Thoracic aorta (tissue), 2 donors: ENCODE results near the gene PUSL1. TPM values are rescaled to one million over a fixed set of nuclear protein-coding genes. Genes with fewer than 3 reads are reported as not detected.

Experiments
- ATAC-seq: fragments of 150-250 bp; one replicate; pipeline ENCODE4 v1.8.0; 2017; ENCODE audit warnings: low read depth; ENCODE audit not compliant: insufficient number of reproducible peaks, low FRiP score
- DNase-seq: peaks from one replicate; pipeline ENCODE4 v3.0.0-alpha.2; 2020; ENCODE audit warnings: low spot score
- H3K27ac ChIP-seq, 2 donors: fragments of 200-600 bp; sonication (generic); 1 replicate in 1 of 2; 2 replicates in 1 of 2; pipeline ENCODE4 v1.5.1; 2016; ENCODE audit warnings: mild to moderate bottlenecking in 2 of 2, moderate library complexity in 2 of 2
- H3K27me3 ChIP-seq: fragments of 200-600 bp; sonication (generic); replicated peaks from 2 replicates; pipeline ENCODE4 v1.6.0; 2016; ENCODE audit warnings: mild to moderate bottlenecking; ENCODE audit not compliant: insufficient read depth
- H3K36me3 ChIP-seq: fragments of 200-600 bp; sonication (generic); one replicate; pipeline ENCODE4 v1.5.1; 2016
- H3K4me1 ChIP-seq, 2 donors: fragments of 200-600 bp; sonication (generic); 1 replicate in 1 of 2; 2 replicates in 1 of 2; pipeline versions ENCODE4 v1.5.1 to v1.6.0; 2016; ENCODE audit warnings: low read depth in 2 of 2, mild to moderate bottlenecking in 1 of 2; ENCODE audit not compliant: control insufficient read depth in 1 of 2
- H3K4me3 ChIP-seq: fragments of 200-600 bp; sonication (generic); 2 replicates; pipeline ENCODE4 v1.5.1; 2016; ENCODE audit warnings: mild to moderate bottlenecking
- H3K9me3 ChIP-seq: fragments of 200-600 bp; sonication (generic); 2 replicates; pipeline ENCODE4 v1.5.1; 2016
- CTCF ChIP-seq: fragments of 200-600 bp; sonication (generic); IDR thresholded peaks from one replicate; pipeline ENCODE4 v1.5.1; 2019; ENCODE audit warnings: antibody characterized with exemption
- total RNA-seq, 2 donors: library from RNA; depleted of rRNA; stranded (reverse); fragments of >200 nt; gene quantifications; one replicate each; pipeline versions ENCODE4 v1.1.0 to v1.2.3, GENCODE V29; 2016

PUSL1 gene
- total RNA-seq, 2 donors from 2014 or later, result 22.1 to 22.6 TPM

DNA sequence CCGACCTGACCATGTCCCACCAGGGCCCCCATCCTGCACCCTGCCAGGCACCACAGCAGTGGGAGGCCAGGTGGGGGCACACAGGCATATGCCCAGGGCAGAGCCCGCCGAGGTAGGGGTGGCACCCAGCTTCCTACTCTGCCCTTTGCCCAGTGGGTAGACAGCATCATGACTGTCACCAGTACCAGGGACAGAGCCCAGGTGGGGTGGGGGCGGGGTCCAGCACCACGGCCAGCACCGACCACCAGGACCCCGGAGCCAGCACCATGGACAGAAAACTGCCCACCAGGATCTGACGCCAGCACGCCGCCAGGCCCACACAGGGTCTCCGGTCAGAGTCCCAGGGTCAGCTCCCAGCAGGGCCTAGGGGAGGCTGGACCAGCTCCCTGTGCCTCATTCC lies 26.4 kb downstream of the PUSL1 start:
- no peaks in the 10 kb centered on the region for H3K9me3 ChIP-seq
- H3K27me3 ChIP-seq, result no peaks in the 10 kb centered on the region
- no peak for TF ChIP-seq CTCF
- H3K4me3 ChIP-seq, result no peak overlapping the region
- DNase-seq, result no peak
- no peak for ATAC-seq
- H3K27ac ChIP-seq, result no peak overlapping the region
- no peaks in the 10 kb centered on the region for H3K4me1 ChIP-seq
- peaks cover 5% of the 10 kb centered on the region for H3K36me3 ChIP-seq

DNA sequence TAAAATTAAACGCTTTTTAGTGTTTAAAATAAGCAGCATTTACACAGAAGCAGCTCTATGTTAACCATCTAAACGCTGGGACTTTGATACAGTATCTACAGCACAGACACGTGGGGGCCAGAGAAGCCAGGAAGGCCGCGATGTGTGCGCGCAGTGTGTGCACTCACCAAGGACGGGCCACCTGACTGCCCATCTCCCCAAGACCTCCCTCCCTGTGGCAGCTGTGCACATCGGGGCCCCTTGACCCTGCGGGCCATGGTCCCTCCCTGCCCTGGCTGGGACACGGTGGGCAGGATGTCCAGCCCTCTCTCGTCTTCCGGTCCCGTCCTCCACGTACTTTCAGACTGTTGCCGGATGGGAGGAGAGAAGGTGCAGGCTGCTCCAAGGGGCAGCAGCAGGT lies 26.9 kb downstream of the PUSL1 start:
- H3K9me3 ChIP-seq, result no peaks in the 10 kb centered on the region
- no peak overlapping the region for H3K4me3 ChIP-seq
- H3K36me3 ChIP-seq, result peaks cover 10% of the 10 kb centered on the region
- DNase-seq (no peak), ATAC-seq (no peak)
- H3K27me3 ChIP-seq, result no peaks in the 10 kb centered on the region
- TF ChIP-seq CTCF, result no peak
- no peaks in the 10 kb centered on the region for H3K4me1 ChIP-seq
- H3K27ac ChIP-seq, result no peak overlapping the region

GRCh38 chr1:1335792-1336248 lies 27.4 kb downstream of the PUSL1 start:
- H3K9me3 ChIP-seq, result no peaks in the 10 kb centered on the region
- TF ChIP-seq CTCF, result no peak

DNA sequence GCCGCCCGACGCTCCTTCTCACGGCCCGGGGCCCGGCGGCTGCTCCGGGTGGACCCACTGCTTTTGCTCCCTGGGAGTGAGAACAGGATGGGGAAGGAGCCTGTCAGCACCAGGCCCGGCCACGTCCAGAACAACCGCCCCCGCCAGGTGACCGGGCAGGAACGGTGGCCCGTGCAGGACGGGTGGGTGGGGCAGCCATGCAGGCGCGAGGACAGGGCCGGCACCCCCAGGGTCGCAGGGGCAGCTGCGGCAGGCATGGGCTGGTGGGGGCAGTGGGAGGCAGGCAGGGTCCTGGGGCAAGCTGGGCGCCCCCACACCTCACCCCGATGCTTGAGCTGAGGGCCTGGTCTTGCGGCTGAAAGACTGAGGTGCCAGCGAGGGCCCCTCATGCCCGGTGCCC lies 28.0 kb downstream of the PUSL1 start:
- ATAC-seq, result no peak
- Histone ChIP-seq H3K27ac (no peak overlapping the region), H3K27me3 (no peaks in the 10 kb centered on the region), H3K4me1 (no peaks in the 10 kb centered on the region), H3K36me3 (peaks cover 10% of the 10 kb centered on the region), H3K9me3 (no peaks in the 10 kb centered on the region), H3K4me3 (no peak overlapping the region)
- no peak for DNase-seq
- TF ChIP-seq CTCF, result no peak

More at GRCh38 chr1:1335792-1336248, 27.4 kb downstream of the PUSL1 start:
- no peaks in the 10 kb centered on the region for H3K27me3 ChIP-seq
- H3K4me3 ChIP-seq, result no peak overlapping the region
- no peaks in the 10 kb centered on the region for H3K4me1 ChIP-seq
- no peak overlapping the region for H3K27ac ChIP-seq
- ATAC-seq (no peak), DNase-seq (no peak)
- peaks cover 10% of the 10 kb centered on the region for H3K36me3 ChIP-seq

DNA sequence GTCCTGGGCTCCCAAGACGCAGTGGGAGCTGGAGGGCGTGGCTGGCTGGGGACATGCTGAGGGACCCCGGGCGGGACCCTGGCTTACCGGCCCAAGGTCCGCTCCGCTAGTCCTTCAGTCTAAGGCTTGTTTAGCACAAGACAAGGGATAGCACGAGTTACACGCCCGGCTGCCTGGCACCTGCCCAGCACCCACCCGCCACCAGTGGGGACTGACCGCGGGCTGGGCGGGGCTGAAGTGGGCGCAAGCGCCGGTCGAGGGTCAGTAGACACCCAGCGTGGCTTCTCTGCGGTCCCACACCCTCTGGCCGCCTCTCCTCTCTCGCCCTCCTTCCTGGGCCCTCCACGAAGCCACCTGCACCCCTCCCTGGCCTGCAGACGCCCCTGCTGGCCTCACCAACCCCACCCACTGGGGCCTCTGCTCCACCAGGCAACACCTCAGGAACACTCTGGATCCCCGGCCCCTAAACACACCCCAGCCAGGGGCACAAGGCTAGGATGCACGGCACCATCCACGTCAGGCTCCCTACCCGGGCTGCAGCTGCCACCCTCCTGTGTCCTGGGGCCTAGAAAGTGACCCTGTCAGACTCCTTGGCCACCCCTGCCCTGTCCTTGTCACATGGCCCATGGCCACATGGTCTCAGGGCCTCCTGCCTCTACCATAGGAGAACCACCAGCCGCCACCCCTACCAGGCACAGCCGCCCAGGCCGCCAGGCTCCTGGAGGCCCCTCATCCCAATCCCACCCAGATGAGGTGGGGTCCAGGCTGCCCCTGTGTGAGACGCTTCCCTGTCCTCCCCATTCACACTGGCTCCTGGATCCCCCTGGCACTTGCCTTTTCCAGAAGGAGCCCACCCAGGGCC lies 28.8 kb downstream of the PUSL1 start:
- peaks cover 10% of the 10 kb centered on the region for H3K36me3 ChIP-seq
- no peaks in the 10 kb centered on the region for H3K4me1 ChIP-seq
- H3K4me3 ChIP-seq, result no peak overlapping the region
- H3K27ac ChIP-seq, result no peak overlapping the region
- no peak for DNase-seq
- H3K27me3 ChIP-seq, result no peaks in the 10 kb centered on the region
- no peak for ATAC-seq
- TF ChIP-seq CTCF, result no peak
- no peaks in the 10 kb centered on the region for H3K9me3 ChIP-seq
